Kidney (tissue), 14 donors: ENCODE results near the gene CATSPERD. TPM values are rescaled to one million over a fixed set of nuclear protein-coding genes. Genes with fewer than 3 reads are reported as not detected.

Experiments
- DNase-seq, 5 donors: peaks; one replicate each; pipeline ENCODE4 v3.0.0-alpha.2; 2013 to 2020
- FAIRE-seq: peaks from 2 replicates; lab custom pipeline; 2012; peaks lifted over from hg19 to GRCh38; lab: Jason Lieb, UNC
- H3K27ac ChIP-seq, 2 donors: one replicate each; pipeline ENCODE4 v1.7.0; 2013; ENCODE audit warnings: low read depth in 2 of 2, low read length in 2 of 2, inconsistent platforms in 1 of 2
- H3K27me3 ChIP-seq: one replicate; pipeline ENCODE4 v1.7.1; 2013; ENCODE audit warnings: low read length, inconsistent platforms; ENCODE audit not compliant: control insufficient read depth, insufficient read depth
- H3K36me3 ChIP-seq, 3 donors: one replicate each; pipeline versions ENCODE4 v1.7.0 to v1.7.1; 2013; ENCODE audit warnings: low read length in 3 of 3, control low read depth in 1 of 3, inconsistent platforms in 1 of 3; ENCODE audit not compliant: insufficient read depth in 3 of 3, control insufficient read depth in 2 of 3
- H3K4me1 ChIP-seq, 3 donors: one replicate each; pipeline versions ENCODE4 v1.7.0 to v1.7.1; 2013; ENCODE audit warnings: low read length in 3 of 3, inconsistent platforms in 1 of 3, low read depth in 1 of 3; ENCODE audit not compliant: control insufficient read depth in 2 of 3, insufficient read depth in 2 of 3
- H3K4me3 ChIP-seq, 3 donors: one replicate each; pipeline versions ENCODE4 v1.7.0 to v1.8.1; 2013; ENCODE audit warnings: low read length in 3 of 3, control low read depth in 1 of 3, inconsistent platforms in 1 of 3
- H3K9ac ChIP-seq, 3 donors: one replicate each; pipeline versions ENCODE4 v1.7.0 to v1.7.1; 2013; ENCODE audit warnings: low read length in 3 of 3, control low read depth in 1 of 3, inconsistent platforms in 1 of 3
- H3K9me3 ChIP-seq, 3 donors: one replicate each; pipeline versions ENCODE4 v1.7.0 to v1.7.1; 2013; ENCODE audit warnings: low read length in 3 of 3, control low read depth in 1 of 3, inconsistent platforms in 1 of 3; ENCODE audit not compliant: control insufficient read depth in 2 of 3, insufficient read depth in 1 of 3
- CTCF ChIP-seq: IDR thresholded peaks from 3 replicates; pipeline ENCODE4 v1.5.1; 2012; ENCODE audit warnings: mild to moderate bottlenecking, moderate library complexity, borderline replicate concordance; ENCODE audit not compliant: insufficient read depth; ENCODE audit errors: extremely low read depth
- intact Hi-C: fragments of 100-400 bp; cut with DNase I; formaldehyde crosslinking; loops from one replicate; pipeline ENCODE4 v1.11.1; 2022
- polyA plus RNA-seq: library from polyadenylated mRNA; stranded (reverse); fragments of 350-450 nt; fragmentation: Illumina TruSeq; extraction: RNeasy Lipid Tissue Mini Kit (QIAGEN cat#74804); gene quantifications from one replicate; pipeline ENCODE4 v1.2.3, GENCODE V29; 2014; ENCODE audit warnings: low read depth, low replicate concordance; ENCODE audit not compliant: insufficient read depth
- total RNA-seq: library from RNA; stranded (reverse); fragmentation: NEBNext Ultra II Directional; extraction: Animal tissue kit (Norgen Biotek cat#: 25700); gene quantifications from one replicate; pipeline ENCODE4 v1.2.1, GENCODE V29; 2021
- donor health status: control.
- donor health status: control.
- donor health status: control.
- donor health status: control.
- donor health status: control.
- donor health status: DM: yes; HTN: yes; CAD: no.
- donor health status: Normal renal cell carcinoma (clear cell type).

The CATSPERD gene
- total and polyA plus RNA-seq, 2 donors from 2014 or later, result not detected

- peaks cover 0 to 27% (median 23%) of the 10 kb centered on the region in 3 donors for H3K36me3 ChIP-seq
- H3K4me3 ChIP-seq, result no peak overlapping the region
- DNase-seq, result no peak
- intact Hi-C loops, result no loop called here
- H3K9ac ChIP-seq, result no peak overlapping the region
- FAIRE-seq, result no peak
- no peaks in the 10 kb centered on the region for H3K27me3 ChIP-seq
- peaks cover 0 to 6% (median 4%) of the 10 kb centered on the region in 3 donors for H3K4me1 ChIP-seq
- H3K27ac ChIP-seq, result no peak overlapping the region
- no peaks in the 10 kb centered on the region for H3K9me3 ChIP-seq
- no peak for TF ChIP-seq CTCF
Observed at GRCh38 chr19:5785423-5785822, 65.0 kb downstream of the CATSPERD start.

GRCh38 chr19:5786593-5787408 lies 66.4 kb downstream of the CATSPERD start:
- DNase-seq, result no peak
- peaks cover 0 to 8% (median 6%) of the 10 kb centered on the region in 3 donors for H3K4me1 ChIP-seq
- no peak for FAIRE-seq
- H3K4me3 ChIP-seq, result no peak overlapping the region
- peaks cover 0 to 27% (median 23%) of the 10 kb centered on the region in 3 donors for H3K36me3 ChIP-seq
- H3K9me3 ChIP-seq, result no peaks in the 10 kb centered on the region
- H3K27ac ChIP-seq, result no peak overlapping the region
- no peaks in the 10 kb centered on the region for H3K27me3 ChIP-seq
- intact Hi-C loops, result no loop called here
- H3K9ac ChIP-seq, result no peak overlapping the region
- no peak for TF ChIP-seq CTCF

- Histone ChIP-seq H3K9me3 (no peaks in the 10 kb centered on the region), H3K27ac (no peak overlapping the region), H3K36me3 (peaks cover 0 to 27% (median 23%) of the 10 kb centered on the region in 3 donors), H3K27me3 (no peaks in the 10 kb centered on the region), H3K9ac (no peak overlapping the region), H3K4me1 (peaks cover 0 to 8% (median 6%) of the 10 kb centered on the region in 3 donors), H3K4me3 (no peak overlapping the region)
- no peak for DNase-seq
- TF ChIP-seq CTCF, result no peak
- intact Hi-C loops, result no loop called here
- no peak for FAIRE-seq
Observed at GRCh38 chr19:5787409-5788182, 67.2 kb downstream of the CATSPERD start.
